ENCODE measurements around the gene DTNB.
"Not testable (repeated sequence)": the region's sequence is repeated elsewhere in the genome, so short reads cannot be mapped to it uniquely, and the experiment has no call there.

Gene DTNB

DNA sequence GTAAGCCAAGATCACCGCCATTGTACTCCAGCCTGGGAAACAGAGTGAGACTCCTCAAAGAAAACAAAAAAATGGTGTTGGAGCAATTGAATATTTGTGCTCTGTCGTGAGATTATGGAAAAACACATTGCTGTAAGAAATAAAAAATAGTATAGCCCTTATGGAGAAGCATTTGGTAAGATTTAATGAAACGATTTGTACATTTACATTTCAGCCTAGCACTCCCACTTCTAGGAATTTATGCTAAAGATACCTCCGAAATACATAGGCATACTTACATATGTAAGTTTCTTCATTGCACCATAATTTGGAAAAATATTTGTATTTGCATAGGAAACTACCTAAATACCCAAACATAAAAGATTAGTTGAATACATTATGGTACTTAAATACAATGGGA, 8.7 kb upstream of the DTNB start:
- DNase-seq = no peak

DNA sequence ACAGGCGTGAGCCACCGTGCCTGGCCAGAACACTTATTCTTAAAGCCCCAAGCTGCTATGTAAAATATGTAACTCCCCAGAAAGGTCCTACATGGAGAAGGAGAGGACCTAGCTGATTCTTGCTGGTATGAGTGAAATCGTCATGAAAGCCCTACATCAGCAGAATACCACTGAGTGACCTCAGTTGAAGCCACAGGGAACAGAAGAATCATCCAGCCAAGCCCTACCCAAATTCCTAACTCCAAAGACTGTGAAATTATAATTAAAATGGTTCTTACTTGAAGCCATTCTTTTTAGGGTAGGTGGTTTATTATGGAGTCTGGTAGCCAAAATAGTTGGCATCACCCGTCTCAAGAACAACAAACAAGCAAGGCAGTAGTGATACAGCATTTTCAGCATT, 4.5 kb upstream of the DTNB start:
- DNase-seq = no peak

DNA sequence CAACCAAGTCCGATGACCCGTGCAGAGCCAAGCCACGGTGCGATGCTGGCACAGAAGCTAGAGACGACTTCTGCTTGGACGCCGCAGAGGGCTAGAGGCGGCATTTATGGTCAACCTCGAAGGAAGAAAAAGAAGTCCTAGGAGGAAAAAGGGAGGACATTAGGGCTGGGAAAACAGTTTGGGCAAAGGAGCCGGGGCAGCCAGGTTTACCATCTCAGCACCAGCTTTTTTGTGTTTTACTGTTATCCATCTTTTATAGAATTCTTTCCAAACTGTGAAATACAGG, 643 bp upstream of the DTNB start:
- no peak for DNase-seq

DNA sequence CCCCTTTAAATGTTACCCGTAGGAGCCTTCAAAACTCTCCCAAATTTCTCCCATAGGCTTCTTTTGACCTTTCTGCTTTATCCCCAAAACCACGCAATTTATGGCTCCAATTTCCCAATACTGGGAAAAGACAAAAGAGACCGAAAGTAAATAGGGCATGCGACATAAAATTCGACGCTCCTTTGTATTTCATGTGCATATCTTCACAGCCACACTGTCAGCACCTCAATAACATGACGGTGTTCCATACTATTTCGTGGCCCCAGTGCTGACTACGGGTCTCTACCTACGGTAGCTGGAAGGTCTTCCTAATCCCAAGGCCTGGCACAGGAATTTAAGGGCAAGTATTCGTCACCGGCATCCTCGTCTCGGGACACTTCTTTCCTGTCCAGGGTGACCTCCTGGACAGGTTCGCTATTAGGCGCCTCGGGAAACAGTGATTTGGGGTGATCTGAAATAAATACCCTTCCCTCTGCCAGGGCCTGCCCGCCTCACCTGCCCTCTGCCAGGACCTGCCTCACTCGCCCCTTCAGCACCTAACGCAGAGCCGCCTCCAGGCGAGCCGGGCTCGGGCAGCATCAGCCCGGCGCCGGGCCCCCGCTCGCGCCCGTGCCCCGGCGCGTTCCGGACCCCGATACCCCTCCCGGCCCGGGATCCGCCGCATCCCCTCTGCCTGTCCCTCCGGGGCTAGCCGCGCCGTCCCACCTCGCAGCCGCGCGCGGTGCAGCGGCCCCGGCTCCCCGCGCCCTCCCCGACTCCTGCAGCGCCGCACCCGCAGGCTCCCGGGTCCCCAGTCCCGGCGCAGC, 680 bp downstream of the DTNB start:
- DNase-seq = peak; percentile 74

DNA sequence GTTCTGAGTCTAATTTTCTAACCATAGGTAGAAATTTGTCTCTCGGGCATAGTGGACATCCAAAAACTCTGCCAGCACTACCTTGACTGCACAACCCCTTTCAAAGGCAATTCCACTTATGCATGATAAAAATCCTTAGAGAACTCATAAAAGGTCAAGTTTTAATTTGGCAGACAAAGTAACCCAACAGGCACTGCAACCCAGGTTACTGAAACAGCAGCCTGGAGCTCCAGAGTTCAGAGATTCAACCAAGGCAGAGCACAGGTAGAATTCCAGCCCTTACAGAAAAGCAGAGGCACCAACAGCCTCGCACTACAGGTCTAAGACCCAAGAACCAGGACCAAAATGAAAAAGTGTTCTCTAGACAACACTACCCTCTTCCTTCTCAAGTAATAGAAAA, 1.8 kb downstream of the DTNB start:
- no peak for DNase-seq

DNA sequence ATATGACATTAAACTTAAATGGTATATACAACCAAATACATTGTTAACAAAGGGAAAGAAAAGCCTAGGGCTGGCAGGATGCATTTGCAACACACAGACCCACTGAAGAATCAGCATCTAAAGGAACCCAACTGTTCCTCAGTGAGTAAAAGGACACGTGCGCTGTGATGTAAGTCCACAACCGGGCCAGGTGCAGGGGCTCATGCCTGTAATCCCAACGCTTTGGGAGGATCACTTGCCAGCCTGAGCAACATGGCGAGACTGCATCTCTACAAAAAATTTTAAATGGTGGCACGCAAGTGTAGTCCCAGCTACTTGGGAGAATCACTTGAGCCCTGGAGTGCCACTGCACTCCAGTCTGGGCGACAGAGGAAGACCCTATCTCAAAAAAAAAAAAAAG, 3.9 kb downstream of the DTNB start:
- no peak for DNase-seq

DNA sequence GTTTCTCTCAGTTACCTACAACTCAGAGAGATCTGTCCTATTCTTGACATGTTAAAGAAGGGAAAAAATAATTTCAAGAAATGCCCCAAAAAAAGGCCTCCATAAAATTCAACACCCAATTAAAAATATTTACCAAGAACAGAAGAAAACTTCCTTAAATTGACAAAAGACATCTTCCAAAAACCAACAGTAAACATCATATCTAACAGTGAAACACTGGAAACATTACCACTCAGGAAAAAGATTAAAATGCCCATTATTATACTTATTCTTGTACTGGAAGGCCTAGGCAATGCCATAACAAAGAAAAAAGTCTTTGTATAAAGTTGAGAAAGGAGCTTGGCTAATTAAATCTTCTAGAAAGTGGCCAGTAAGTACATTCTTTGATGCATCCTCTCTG, 7.2 kb downstream of the DTNB start:
- DNase-seq = no peak

DNA sequence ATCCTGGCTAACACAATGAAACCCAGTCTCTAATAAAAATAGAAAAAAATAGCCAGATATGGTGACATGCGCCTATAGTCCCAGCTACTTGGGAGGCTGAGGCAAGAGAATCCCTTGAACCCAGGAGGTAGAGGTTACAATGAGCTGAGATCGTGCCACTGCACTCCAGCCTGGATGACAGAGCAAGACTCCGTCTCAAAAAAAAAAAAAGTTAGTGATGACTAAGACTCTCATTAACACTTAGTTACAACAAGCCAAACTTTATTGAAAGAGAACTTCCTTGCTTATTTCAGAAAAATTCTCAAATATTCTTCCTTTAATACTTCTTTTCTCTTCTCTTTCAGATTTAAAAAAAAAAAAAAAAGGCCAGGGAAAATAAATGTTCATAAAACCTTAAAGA, 7.9 kb downstream of the DTNB start:
- not testable (repeated sequence) for DNase-seq

DNA sequence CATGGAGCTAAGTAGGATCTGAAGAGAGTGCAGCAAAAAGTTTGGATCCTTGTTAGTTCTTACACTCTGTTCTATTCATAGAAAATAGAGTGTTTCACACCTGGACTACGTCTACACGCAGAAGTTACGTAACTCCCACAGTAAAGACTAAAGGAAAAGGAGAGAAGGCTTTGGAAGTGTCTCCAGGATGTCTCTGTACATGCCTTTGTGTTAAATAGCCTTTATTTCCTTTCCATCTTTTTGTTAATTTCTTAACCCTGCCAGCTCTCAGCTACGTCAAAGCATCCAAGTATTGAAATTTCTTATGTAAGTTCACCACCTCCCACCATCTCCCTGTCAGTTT, 8.4 kb downstream of the DTNB start:
- DNase-seq = no peak

DNA sequence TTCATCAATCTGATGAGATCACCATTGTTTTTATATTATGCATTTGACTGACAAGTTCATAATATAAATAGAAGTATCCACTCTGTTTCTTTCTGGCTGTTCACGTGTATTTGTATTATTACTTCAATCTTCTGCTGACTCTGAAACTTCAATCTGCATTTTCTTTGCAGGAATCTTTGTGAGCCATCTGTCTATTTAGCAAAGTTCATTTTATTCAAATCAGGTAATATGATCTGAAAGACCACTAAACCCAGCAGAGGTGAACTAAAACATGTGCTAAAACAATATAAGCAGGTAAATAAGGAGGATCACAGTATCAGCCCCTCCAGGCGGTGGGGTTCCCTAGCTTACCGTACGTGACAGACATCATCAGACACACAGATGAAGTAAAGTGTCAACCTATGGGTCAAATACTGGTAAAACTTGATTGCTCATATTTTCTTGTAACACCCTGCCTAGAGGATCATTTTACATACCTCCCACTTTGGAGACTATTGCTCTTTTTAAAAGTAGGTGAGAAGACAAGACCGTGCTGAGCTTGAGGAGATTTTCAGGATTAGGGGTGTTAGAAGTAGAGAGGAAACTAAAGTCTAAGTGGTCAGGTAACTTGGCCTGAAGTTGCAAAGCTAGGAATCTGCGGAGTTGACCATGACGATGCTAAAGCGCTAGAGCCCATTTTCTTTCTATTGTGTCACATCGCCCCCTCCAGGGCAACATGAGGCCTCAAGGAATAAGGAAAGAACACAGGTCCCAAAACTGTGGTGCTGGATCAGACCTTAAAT, 9.0 kb downstream of the DTNB start:
- peak; percentile 36 for DNase-seq

DNA sequence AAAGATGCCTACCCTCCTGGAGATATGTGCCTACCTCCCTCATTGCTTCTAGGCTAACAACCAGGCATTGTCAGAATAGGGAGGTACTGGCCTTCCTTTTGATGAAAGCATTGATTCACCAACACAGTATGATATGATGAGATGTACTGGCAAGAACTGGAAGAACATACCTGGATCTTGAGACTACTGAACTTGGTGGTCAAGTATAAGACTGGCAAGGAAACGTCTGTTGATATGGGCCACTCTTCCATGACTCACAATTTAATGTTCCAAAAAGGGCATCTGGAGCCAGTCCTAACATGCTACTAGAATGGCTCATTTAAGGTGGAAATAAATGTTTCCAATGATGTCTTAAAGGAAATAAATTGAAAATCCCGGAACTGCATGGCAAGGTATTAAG, 18.1 kb downstream of the DTNB start:
- DNase-seq = no peak

DNA sequence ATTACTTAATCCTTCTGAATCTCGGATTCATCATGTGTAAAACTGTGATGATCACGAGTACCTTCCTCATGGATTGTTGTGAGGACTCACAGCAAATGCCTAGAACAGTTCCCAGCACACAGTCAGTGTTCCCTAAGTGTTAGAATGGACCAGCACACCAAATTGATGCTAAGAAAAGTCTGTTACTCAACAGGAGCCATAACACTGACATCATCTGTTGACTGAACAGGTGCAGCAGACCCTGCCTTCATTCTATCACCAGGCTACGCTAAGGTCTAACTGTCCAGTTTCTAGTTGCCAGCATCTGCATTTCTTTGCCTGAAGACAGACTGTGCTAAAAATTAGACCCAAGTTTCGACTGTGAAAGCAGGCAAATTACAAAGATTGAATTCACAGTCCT, 18.6 kb downstream of the DTNB start:
- DNase-seq = no peak

DNA sequence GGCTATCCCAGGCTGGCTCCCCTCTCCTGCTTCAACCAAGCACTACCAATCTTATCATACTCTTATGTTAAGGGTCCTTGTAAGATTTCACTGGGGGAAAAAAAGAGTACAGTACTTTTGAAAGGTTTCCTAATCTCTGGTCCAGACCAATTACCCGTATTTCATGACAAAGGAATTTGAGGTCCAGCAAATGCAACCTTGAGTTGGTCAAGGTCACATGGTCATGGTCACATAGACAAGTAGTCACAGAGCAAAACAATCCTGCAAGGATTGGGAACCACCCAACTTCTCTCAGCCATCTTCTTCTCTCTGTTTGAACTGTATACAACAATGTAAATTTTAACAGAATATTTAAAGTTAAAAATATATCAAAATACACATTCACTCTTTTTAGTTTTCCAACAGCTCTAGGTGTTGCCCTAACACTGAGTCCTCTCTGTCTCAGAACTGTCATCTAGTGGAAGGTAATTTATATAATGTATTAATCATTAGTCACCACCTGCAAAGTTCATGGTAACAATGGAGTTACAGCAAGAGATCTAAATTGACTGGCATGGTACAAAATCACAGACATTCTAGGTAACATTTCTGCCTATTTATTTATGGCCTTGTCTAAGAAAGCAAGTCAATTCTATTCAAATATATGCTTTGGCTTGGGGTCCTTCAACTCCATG, 21.5 kb downstream of the DTNB start:
- DNase-seq = no peak

DNA sequence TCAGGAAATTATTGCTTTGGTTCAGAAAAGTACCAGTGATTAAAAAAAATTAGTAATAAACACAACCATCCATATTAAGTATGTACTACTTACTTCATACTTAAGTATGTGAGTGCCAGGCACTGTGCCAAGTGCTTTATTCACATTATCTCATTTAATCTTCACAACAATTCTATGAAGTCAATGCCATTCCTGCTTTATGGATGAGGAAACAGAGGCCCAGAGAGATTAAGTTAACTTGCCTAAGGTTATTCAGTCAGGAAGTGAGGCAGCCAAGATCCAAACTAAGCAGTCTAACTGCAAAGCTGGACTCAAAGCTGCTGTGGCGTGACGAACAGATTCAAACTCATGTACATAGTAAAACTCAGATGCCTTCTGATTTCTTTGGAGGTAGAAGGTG, 22.3 kb downstream of the DTNB start:
- no peak for DNase-seq

DNA sequence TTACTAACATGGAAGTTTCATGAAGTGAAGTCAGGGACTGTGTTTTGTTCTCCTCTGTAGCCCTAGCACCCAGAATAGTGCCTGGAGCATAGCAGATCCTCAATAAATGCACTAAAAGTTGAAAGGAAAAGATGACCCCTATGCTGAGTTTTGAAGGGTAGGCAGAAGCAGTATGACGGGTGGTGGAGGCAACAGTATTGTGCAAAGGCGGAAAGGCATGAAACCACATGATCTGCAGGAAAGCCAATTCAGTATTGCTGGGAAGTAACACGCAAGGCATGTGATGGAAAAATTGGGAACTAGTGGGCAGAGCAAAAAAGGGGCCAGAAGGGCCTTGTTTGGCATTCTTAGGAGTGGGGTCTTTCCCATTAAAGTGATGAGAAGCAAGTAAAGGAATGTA, 23.1 kb downstream of the DTNB start:
- DNase-seq = no peak

DNA sequence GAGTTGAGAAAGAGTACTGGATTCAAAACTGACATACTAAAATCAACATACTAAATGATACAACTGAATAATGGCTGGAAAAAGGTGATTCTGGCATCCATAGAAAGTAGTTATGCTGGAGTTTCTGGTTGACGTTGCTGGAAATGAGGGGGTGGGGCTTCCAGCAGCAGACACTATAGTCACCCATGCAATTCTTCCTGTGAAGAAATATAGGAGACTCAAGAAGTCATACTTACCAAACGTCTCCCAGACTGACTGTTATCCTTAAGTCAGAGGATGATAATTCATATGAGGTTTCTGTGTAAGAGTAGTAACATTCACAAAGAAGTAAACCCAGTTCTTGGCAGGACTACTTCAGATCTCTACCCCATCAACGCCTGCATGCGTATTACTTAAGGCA, 23.6 kb downstream of the DTNB start:
- no peak for DNase-seq

DNA sequence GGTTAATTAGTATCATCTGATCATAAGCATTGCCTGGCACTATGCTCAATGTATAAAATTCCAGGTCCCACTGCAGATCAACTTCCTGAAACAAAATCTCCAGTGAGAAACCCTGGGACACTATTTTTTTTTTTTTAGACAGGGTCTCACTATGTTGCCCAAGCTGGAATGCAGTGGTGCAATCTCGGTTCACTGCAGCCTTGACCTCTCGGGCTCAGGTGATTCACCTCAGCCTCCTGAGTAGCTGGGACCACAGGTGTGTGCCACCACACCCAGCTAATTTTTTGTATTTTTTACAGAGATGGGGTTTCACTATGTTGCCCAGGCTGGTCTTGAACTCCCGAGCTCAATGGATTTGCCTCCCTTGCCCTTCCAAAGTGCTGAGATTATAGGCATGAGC, 31.1 kb downstream of the DTNB start:
- DNase-seq = no peak

DNA sequence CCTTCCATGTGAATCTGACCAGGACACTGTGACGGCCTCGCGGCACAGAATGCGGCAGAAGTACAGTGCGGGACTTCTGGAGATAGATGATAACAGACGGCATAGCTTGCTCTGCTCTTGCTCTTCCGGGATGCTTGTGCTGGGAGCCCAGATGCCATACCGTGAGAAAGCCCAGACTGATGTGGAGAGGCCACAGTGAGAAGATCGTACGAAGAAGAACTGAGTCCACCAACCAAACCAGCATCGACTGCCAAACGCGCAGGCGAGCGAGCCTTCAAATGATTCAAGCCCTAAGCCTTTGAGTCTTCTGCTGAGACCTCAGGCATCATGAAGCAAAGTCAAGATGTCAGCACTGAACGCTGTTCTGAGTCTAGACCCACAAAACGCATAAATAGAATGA, 33.7 kb downstream of the DTNB start:
- DNase-seq = no peak

DNA sequence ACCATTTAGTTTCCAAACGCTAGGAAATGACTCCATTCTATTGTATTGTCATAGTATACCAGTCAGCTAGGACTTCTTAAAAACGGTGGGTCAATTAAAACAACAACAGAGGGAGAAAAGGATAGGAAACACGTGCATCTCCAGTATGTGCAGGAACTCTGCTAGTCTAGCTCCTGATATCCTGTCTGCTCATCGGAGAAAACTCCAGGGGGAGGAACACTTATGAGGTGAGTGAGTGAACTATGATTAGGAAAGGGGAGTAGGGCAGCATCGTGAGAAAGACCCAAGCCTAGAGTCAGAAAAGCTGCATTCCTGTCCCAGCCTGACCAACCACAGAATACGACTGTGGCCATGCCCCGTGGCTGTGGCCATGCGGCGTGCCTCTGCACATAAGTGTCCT, 34.2 kb downstream of the DTNB start:
- DNase-seq = no peak

DNA sequence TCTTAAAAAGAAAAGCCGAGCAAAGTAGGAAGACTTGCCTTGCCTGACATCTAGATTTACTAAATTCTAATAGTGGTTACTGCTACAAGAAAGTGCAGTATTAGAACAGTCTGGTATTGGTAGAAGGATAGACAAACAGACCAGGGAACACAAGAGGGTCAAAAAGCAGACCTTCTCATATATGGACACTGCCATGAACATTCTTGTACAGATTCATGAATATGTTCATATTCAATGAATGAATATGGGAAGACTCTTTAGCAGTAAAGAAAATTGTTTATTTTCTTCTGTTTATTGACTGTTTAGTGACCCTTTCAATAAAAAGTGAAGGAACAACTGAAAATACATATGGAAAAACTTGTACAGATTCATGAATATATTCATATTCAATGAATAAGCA, 37.6 kb downstream of the DTNB start:
- DNase-seq = no peak

DNA sequence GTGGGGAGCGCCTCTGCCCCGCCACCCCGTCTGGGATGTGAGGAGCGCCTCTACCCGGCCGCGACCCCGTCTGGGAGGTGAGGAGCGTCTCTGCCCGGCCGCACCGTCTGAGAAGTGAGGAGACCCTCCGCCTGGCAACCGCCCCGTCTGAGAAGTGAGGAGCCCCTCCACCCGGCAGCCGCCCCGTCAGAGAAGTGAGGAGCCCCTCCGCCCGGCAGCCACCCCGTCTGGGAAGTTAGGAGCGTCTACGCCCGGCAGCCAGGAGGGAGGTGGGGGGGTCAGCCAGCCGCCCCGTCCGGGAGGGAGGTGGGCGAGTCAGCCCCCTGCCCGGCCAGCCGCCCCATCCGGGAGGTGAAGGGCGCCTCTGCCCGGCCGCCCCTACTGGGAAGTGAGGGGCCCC, 39.6 kb downstream of the DTNB start:
- not testable (repeated sequence) for DNase-seq

DNA sequence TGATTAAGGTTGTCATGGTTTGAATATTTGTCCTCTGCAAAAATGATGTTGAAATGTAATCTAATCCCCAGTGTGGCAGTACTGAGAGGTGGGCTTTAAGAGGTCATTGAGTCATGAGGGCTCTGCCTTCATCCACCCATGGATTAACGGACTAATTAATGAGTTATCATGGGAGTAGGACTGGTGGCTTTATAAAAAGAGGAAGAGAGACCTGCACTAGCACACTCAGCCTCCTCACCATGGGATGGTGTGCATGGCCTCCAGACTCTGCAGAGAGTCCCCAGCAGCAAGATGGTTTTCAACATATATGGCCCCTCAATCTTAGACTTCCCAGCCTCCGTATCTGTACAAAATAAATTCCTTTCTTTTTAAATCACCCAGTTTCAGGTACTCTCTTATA, 41.0 kb downstream of the DTNB start:
- DNase-seq = no peak

DNA sequence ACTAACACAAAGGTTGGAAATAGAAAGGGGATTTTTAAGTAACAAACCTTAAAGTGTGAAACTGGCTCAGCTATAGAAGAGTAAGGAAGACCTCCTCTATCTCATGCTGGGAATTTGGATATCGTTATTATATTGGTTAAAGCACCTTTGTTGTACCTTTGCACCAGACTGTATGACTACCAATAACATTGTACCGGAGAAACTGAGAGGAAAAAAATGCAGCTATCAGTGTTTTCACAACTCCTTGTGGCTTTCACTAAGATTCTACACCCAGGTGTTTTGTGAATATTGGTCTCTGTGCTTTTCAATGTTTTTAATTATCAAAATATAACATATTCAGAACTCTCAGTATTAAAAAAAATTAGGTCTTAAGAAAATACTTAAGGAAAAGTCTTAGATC, 48.7 kb downstream of the DTNB start:
- no peak for DNase-seq

DNA sequence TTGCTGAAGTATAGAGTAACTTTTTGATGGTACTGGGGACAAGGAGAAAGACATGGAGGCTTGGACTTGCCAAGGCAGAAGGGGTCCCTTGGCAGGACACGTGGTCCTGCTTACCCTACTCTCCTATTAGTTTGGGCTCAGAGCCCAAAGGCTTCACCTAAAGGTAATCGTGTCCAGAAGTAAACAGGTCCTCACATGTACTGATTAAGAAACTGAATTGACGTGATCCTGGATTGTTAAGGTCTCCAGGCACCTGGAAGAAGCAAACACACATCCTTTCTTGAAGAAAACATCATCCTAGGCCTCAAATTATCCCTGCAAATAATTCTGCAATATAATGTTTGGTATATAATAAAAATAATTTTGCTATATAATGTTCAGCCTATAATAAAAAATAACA, 50.0 kb downstream of the DTNB start:
- DNase-seq = no peak

DNA sequence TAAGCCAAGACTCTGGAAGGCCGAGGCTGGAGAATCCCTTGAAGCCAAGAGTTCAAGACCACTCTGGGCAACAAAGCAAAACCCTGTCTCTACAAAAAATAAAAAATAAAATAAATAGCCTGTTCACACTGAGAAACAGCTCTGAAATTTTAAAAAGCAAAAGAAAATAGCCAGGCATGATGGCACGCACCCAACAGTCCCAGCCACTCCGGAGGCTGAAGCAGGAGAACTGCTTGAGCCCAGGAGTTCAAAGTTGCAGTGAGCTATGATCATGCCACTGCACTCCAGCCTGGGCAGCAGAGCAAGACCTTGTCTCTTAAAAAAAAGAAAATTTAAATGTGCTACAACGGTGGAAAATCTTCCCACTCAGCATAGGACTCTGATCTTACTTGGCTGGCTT, 52.7 kb downstream of the DTNB start:
- DNase-seq = no peak

All from activated CD4-positive, alpha-beta T cell treated with anti-CD3 and anti-CD28 coated beads, Interleukin-10, Interleukin-2, amounts not matched to agents 100 ng/mL and 50 ng/mL, durations not matched to agents 16 hours and 8 hours (primary cell).